Endometrial microvascular endothelial cells (primary cell): Measurements from ENCODE around the gene YIF1A. TPM values are rescaled to one million over a fixed set of nuclear protein-coding genes. Genes with fewer than 3 reads are reported as not detected.

ENCODE experiments used
- in situ Hi-C: cut with HindIII; loops from 2 replicates; pipeline ENCODE4 v1.10.0; 2017; ENCODE audit warnings: low sequenced_read_pairs, low pct_unique_long_range_greater_than_20kb; ENCODE audit errors: inconsistent ontology term
- total RNA-seq: library from RNA; depleted of rRNA; stranded (reverse); fragments of >200 nt; gene quantifications from one replicate; pipeline ENCODE4 v1.2.3, GENCODE V29; 2015; ENCODE audit errors: inconsistent ontology term

Gene YIF1A
- 171 TPM for total RNA-seq

GRCh38 chr11:66288671-66289547 lies at the start of gene YIF1A:
YIF1A (minus strand) TSS chr11:66289143; CDS start chr11:66288985, 158 bp downstream.
- in situ Hi-C loops = no loop called here

GRCh38 chr11:66337103-66337899 lies 48.4 kb upstream of the YIF1A start:
- in situ Hi-C loops = no loop called here

GRCh38 chr11:66336234-66337102 lies 47.5 kb upstream of the YIF1A start, which contains the start of gene RIN1:
RIN1 (minus strand) TSS chr11:66336434; CDS start chr11:66336402, 32 bp downstream.
- in situ Hi-C loops = no loop called here

- in situ Hi-C loops = no loop called here
Measured at GRCh38 chr11:66335531-66336233, 46.7 kb upstream of the YIF1A start.

- in situ Hi-C loops = no loop called here
Measured at GRCh38 chr11:66334605-66335442, 45.9 kb upstream of the YIF1A start.

- in situ Hi-C loops = no loop called here
Measured at GRCh38 chr11:66333896-66334604, 45.1 kb upstream of the YIF1A start.

- in situ Hi-C loops = no loop called here
Measured at GRCh38 chr11:66333220-66333877, 44.4 kb upstream of the YIF1A start.

- in situ Hi-C loops = no loop called here
Measured at GRCh38 chr11:66332371-66333219, 43.7 kb upstream of the YIF1A start.

- in situ Hi-C loops = no loop called here
Measured at GRCh38 chr11:66331542-66332370, 42.8 kb upstream of the YIF1A start.

- in situ Hi-C loops = no loop called here
Measured at GRCh38 chr11:66330931-66331330, 42.0 kb upstream of the YIF1A start.

- in situ Hi-C loops = no loop called here
Measured at GRCh38 chr11:66329165-66329673, 40.3 kb upstream of the YIF1A start.

- in situ Hi-C loops = no loop called here
Measured at GRCh38 chr11:66328302-66329144, 39.6 kb upstream of the YIF1A start.

- in situ Hi-C loops = no loop called here
Measured at GRCh38 chr11:66328031-66328301, 39.0 kb upstream of the YIF1A start.
